K562 (cell line): Measurements from ENCODE around the gene NR2F2. TPM values are rescaled to one million over a fixed set of nuclear protein-coding genes. Genes with fewer than 3 reads are reported as not detected.

Experiments
- ATAC-seq: fragments of 200-7000 bp; cut with Tn5 transposase; 3 replicates; pipeline ENCODE4 v1.9.1; 2020; ENCODE audit warnings: moderate library complexity
- BruUV-seq: library from RNA; stranded (reverse); fragments of 400-500 nt; replicated peaks from 2 replicates; lab custom pipeline; 2021; lab: Mats Ljungman, UMichigan
- CTCF ChIA-PET: fragments of 300-600 bp; formaldehyde crosslinking; extraction: SDS; loops from one replicate; lab custom pipeline; 2021; ENCODE audit warnings: low intra/inter-chr PET ratio; lab: Yijun Ruan, JAX
- POLR2A ChIA-PET: fragments of 300-600, 350-650 bp; sonication (Branson Sonifier 250); formaldehyde crosslinking; extraction: SDS; loops from one replicate; lab custom pipeline; 2021; ENCODE audit warnings: antibody characterized with exemption, inconsistent platforms; lab: Yijun Ruan, JAX
- DNase-seq, 4 experiments: peaks; one replicate each; pipeline versions ENCODE4 v3.0.0 to v3.0.0-alpha.2; 2011 to 2018; ENCODE audit warnings: low spot score in 3 of 4, mixed read lengths in 3 of 4; ENCODE audit errors: extremely low read depth in 1 of 4
- FAIRE-seq: peaks from 2 replicates; lab custom pipeline; 2011; peaks lifted over from hg19 to GRCh38; lab: Jason Lieb, UNC
- H2AFZ ChIP-seq: 2 replicates; pipeline ENCODE4 v1.6.0; 2011; ENCODE audit warnings: low read depth, low read length, control low read depth, inconsistent platforms
- H3K27ac ChIP-seq: fragments of 200-600 bp; 3 replicates; pipeline ENCODE4 v1.8.0; 2011; ENCODE audit warnings: low read depth, mild to moderate bottlenecking, control low read depth, inconsistent platforms, low read length, moderate library complexity, mixed read lengths; ENCODE audit errors: extremely low read depth
- H3K27me3 ChIP-seq, 2 experiments: fragments of 300-600 bp in 1 of 2; 2 replicates in 1 of 2; 3 replicates in 1 of 2; pipeline versions ENCODE4 v1.6.0 to v1.8.0; 2011; ENCODE audit warnings: inconsistent platforms in 2 of 2, low read length in 2 of 2, mild to moderate bottlenecking in 1 of 2, mixed read lengths in 1 of 2, moderate library complexity in 1 of 2; ENCODE audit not compliant: control insufficient read depth in 2 of 2, insufficient read depth in 2 of 2
- H3K36me3 ChIP-seq: fragments of 300-600 bp; 3 replicates; pipeline ENCODE4 v1.8.0; 2011; ENCODE audit warnings: mild to moderate bottlenecking, low read length, inconsistent platforms; ENCODE audit not compliant: control insufficient read depth, insufficient read depth
- H3K4me1 ChIP-seq, 2 experiments: fragments of 200-600 bp in 1 of 2; replicated peaks in 1 of 2; 2 replicates in 1 of 2; 3 replicates in 1 of 2; pipeline versions ENCODE4 v1.5.1 to v1.8.0; 2011; ENCODE audit warnings: inconsistent platforms in 2 of 2, low read length in 2 of 2, mild to moderate bottlenecking in 1 of 2, mixed read lengths in 1 of 2, moderate library complexity in 1 of 2; ENCODE audit not compliant: control insufficient read depth in 2 of 2, insufficient read depth in 2 of 2
- H3K4me2 ChIP-seq: 2 replicates; pipeline ENCODE4 v1.6.1; 2011; ENCODE audit warnings: low read length, control low read depth, inconsistent platforms, mixed read lengths; ENCODE audit not compliant: insufficient read depth
- H3K4me3 ChIP-seq: fragments of 200-600 bp; sonication (generic), shearing (Covaris generic); 2 replicates; pipeline ENCODE4 v1.5.1; 2016; ENCODE audit warnings: control low read depth, inconsistent platforms
- H3K79me2 ChIP-seq: fragments of 200-600 bp; 3 replicates; pipeline ENCODE4 v1.8.0; 2011; ENCODE audit warnings: low read length, inconsistent platforms; ENCODE audit not compliant: control insufficient read depth, insufficient read depth
- H3K9ac ChIP-seq, 2 experiments: 2 replicates each; pipeline versions ENCODE4 v1.6.0 to v1.6.1; 2011; ENCODE audit warnings: low read depth in 2 of 2, low read length in 2 of 2, control low read depth in 1 of 2, inconsistent platforms in 1 of 2, mild to moderate bottlenecking in 1 of 2, mixed read lengths in 1 of 2; ENCODE audit not compliant: insufficient read depth in 1 of 2
- H3K9me1 ChIP-seq: one replicate; pipeline ENCODE4 v1.6.0; 2011; ENCODE audit warnings: inconsistent platforms, mild to moderate bottlenecking, low read length, moderate library complexity; ENCODE audit not compliant: control insufficient read depth, insufficient read depth
- H3K9me3 ChIP-seq: replicated peaks from 2 replicates; pipeline ENCODE4 v1.5.1; 2011; ENCODE audit warnings: low read depth, low read length, inconsistent platforms; ENCODE audit not compliant: control insufficient read depth, insufficient read depth
- H4K20me1 ChIP-seq: replicated peaks from 2 replicates; pipeline ENCODE4 v1.6.1; 2011; ENCODE audit warnings: low read length, inconsistent platforms, mixed read lengths; ENCODE audit not compliant: control insufficient read depth, insufficient read depth
- CREM ChIP-seq: IDR thresholded peaks from 2 replicates; pipeline ENCODE4 v1.6.1; 2014; ENCODE audit warnings: antibody characterized with exemption, low read depth
- NFIC ChIP-seq: fragments of 450-650 bp; IDR thresholded peaks from 2 replicates; pipeline ENCODE4 v1.6.1; 2017; ENCODE audit warnings: mild to moderate bottlenecking, inconsistent platforms
- NR4A1 ChIP-seq, 2 experiments: fragments of 250-450 bp in 1 of 2; fragments of 450-650 bp in 1 of 2; sonication (Bioruptor Pico) in 1 of 2; IDR thresholded peaks; 2 replicates each; pipeline versions ENCODE4 v1.4.0 to v1.6.1; 2016 to 2020; ENCODE audit warnings: mild to moderate bottlenecking in 2 of 2, missing compliant biosample characterization in 1 of 2, missing genetic modification characterization in 1 of 2, moderate library complexity in 1 of 2
- ZBTB2 ChIP-seq: fragments of 450-650 bp; IDR thresholded peaks from 2 replicates; pipeline ENCODE4 v1.6.1; 2016; ENCODE audit warnings: antibody characterized with exemption
- WGBS: fragments of 100-300 bp; shearing (Covaris generic); methylation state at CpG from one replicate; pipeline ENCODE4 v1.1.6; 2016; ENCODE audit warnings: low coverage, mixed read lengths; ENCODE audit not compliant: insufficient coverage; ENCODE audit errors: missing lambda C conversion rate; 5-methylcytosine and 5-hydroxymethylcytosine counted together
- in situ Hi-C: fragments of 300-500 bp; cut with MboI; formaldehyde crosslinking; loops from 4 replicates; pipeline ENCODE4 v1.15.0; 2018; ENCODE audit warnings: inconsistent platforms, mixed read lengths
- intact Hi-C: fragments of 100-400 bp; cut with micrococcal nuclease; formaldehyde crosslinking; loops from 2 replicates; pipeline ENCODE4 v1.14.2; 2022
- polyA plus RNA-seq, 8 experiments: library from polyadenylated mRNA; depleted of rRNA in 4 of 8; stranded (reverse) in 5 of 8; unstranded in 3 of 8; fragments of >200 nt; fragmentation: Nextera tagmentation in 2 of 8; fragmentation: Illumina TruSeq in 1 of 8; extraction: Ambion mirVana in 2 of 8; extraction: Trizol in 1 of 8; gene quantifications; 2 replicates each; pipeline versions ENCODE4 v1.2.1 to v1.2.3, GENCODE V29; 2011 to 2014; ENCODE audit warnings: inconsistent platforms in 1 of 8, missing spikeins in 1 of 8
- total RNA-seq, 7 experiments: library from RNA; depleted of rRNA in 6 of 7; stranded (reverse); fragments of >200 nt in 6 of 7; fragmentation: Illumina TruSeq in 2 of 7; extraction: Trizol in 2 of 7; gene quantifications; 2 replicates each; pipeline versions ENCODE4 v1.2.1 to v1.2.3, GENCODE V29; 2011 to 2021; ENCODE audit warnings: low replicate concordance in 1 of 7
- TF ChIP-seq, protein P1 (sequence below): fragments of 450-650 bp; IDR thresholded peaks from 2 replicates; pipeline ENCODE4 v1.7.1; 2018; ENCODE audit warnings: mild to moderate bottlenecking, low read depth; ENCODE audit not compliant: partially characterized antibody

The NR2F2 gene
- total and polyA plus RNA-seq, 9 of the 15 experiments (the other 6 are each of a cell fraction or from before 2014, with no cell fraction given) = 6.0 to 51.8 (median 11.1) TPM

DNA sequence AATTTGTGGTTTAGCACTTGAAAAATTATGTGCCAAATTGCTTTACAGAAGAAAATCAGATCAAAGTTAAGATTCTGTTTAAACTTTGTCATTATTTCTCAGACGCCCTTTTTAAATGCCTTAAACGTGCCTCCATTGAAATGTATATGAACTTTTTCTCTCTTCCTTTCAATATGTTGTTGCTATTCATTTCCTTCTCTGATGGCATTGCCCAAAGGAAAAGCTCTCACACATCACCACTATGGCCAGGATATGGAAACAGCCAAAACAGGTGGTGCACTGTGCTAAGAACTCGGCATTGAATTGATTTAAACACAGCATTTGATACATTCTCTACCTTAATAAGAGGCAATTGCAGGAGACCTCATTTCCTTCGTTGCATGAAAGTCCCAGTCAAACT lies 35.7 kb upstream of the NR2F2 start:
- in situ Hi-C loops (no loop called here), intact Hi-C loops (no loop called here)
- Histone ChIP-seq H3K27ac (no peak overlapping the region), H3K4me2 (no peak overlapping the region), H3K9ac (no peak overlapping the region), H3K27me3 (no peaks in the 10 kb centered on the region), H3K9me3 (peaks cover 4% of the 10 kb centered on the region; the same call in 1 of the 2 replicates), H3K4me3 (no peak overlapping the region), H4K20me1 (no peaks in the 10 kb centered on the region), H3K36me3 (no peaks in the 10 kb centered on the region; the same call in 2 of the 3 replicates), H2AFZ (no peak overlapping the region), H3K79me2 (no peaks in the 10 kb centered on the region), H3K4me1 (peaks cover 9 to 12% of the 10 kb centered on the region in 2 experiments), H3K9me1 (no peaks in the 10 kb centered on the region)
- TF ChIP-seq ZBTB2 = no peak
- DNase-seq (no peak), ATAC-seq (no peak), FAIRE-seq (no peak)
- POLR2A ChIA-PET = no interaction called here
- CTCF ChIA-PET = no interaction called here
- 70% methylated on average over 4 of the region's 4 CpGs for WGBS
- no TSS peak for BruUV-seq

DNA sequence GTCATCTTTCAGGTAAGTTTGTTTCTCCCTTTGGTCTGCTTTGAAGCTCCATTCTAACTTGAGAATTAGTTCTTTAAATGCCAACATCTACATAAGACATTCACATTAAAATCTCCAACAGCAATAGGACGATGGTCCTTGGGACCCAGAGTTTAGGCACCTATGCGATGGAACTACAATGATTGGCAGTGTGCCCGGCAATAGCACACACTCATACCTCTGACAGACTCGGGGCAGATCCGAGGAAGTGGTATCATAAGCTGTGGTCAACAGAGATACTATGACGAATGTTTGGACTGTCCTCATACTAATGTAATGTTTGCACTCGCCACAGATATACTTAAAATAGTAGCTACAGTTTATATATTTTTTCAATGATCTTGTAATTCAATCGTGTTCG lies 34.2 kb upstream of the NR2F2 start:
- Histone ChIP-seq H3K27ac (no peak overlapping the region), H4K20me1 (no peaks in the 10 kb centered on the region), H2AFZ (no peak overlapping the region; the same call in 1 of the 2 replicates), H3K4me1 (0 out of 5 replicates have a peak, but pooled peaks cover 0 to 3% of the 10 kb centered on the region in 2 experiments), H3K9me3 (peaks cover 4% of the 10 kb centered on the region; the same call in 1 of the 2 replicates), H3K36me3 (no peaks in the 10 kb centered on the region), H3K9me1 (no peaks in the 10 kb centered on the region), H3K9ac (no peak overlapping the region), H3K27me3 (no peaks in the 10 kb centered on the region), H3K79me2 (no peaks in the 10 kb centered on the region), H3K4me3 (no peak overlapping the region), H3K4me2 (no peak overlapping the region)
- DNase-seq = peak in 2 of 4 experiments; percentile 21 to 31
- CTCF ChIA-PET = no interaction called here
- 0 out of 2 replicates have a peak, but pooled peaks have one; percentile 12 for TF ChIP-seq CREM
- peak; percentile 62 for TF ChIP-seq NFIC
- TF ChIP-seq NR4A1 (CRISPR knock-in tag; IDR thresholded peaks at IDR 0.05) = no peak
- no peak for TF ChIP-seq NR4A1 (tag; IDR thresholded peaks at IDR 0.05)
- TF ChIP-seq, protein P1, sequence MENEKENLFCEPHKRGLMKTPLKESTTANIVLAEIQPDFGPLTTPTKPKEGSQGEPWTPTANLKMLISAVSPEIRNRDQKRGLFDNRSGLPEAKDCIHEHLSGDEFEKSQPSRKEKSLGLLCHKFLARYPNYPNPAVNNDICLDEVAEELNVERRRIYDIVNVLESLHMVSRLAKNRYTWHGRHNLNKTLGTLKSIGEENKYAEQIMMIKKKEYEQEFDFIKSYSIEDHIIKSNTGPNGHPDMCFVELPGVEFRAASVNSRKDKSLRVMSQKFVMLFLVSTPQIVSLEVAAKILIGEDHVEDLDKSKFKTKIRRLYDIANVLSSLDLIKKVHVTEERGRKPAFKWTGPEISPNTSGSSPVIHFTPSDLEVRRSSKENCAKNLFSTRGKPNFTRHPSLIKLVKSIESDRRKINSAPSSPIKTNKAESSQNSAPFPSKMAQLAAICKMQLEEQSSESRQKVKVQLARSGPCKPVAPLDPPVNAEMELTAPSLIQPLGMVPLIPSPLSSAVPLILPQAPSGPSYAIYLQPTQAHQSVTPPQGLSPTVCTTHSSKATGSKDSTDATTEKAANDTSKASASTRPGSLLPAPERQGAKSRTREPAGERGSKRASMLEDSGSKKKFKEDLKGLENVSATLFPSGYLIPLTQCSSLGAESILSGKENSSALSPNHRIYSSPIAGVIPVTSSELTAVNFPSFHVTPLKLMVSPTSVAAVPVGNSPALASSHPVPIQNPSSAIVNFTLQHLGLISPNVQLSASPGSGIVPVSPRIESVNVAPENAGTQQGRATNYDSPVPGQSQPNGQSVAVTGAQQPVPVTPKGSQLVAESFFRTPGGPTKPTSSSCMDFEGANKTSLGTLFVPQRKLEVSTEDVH = no peak
- intact Hi-C loops = no loop called here
- ATAC-seq = no peak; the same call in 2 of the 3 replicates
- BruUV-seq = no TSS peak
- peak; percentile 67 for FAIRE-seq
- POLR2A ChIA-PET = interaction anchor here (0.6 to 0.7 kb wide), 2 partner anchors 16 to 23 kb away, joined by 3 to 4 read pairs; no protein-coding TSS in a partner anchor
- 41% methylated on average over 9 of the region's 9 CpGs for WGBS
- in situ Hi-C loops = no loop called here
